ENCODE data around the gene LRRC74A. TPM values are rescaled to one million over a fixed set of nuclear protein-coding genes. Genes with fewer than 3 reads are reported as not detected.
A peak's percentile ranks its signal among the peaks of the same experiment; 100 is the strongest.

Gene LRRC74A
- not detected for total RNA-seq

GRCh38 chr14:76826122-76826521 lies at the start of gene LRRC74A:
LRRC74A (plus strand) TSS chr14:76826408; CDS start chr14:76826698, 290 bp downstream.
- no peak for DNase-seq (ENCODE audit: low spot score in 2 of 2)
- intact Hi-C loops (cut with DNase I; ENCODE audit: low total_unique reads): no loop called here
- WGBS, 2 donors: 71 to 86% methylated on average over 2 of the region's 2 CpGs
- TF ChIP-seq CTCF (IDR thresholded peaks at IDR 0.05): no peak
- TF ChIP-seq POLR2A (IDR thresholded peaks at IDR 0.05): no peak
- H3K4me3 ChIP-seq (ENCODE audit: low read depth, poor library complexity, severe bottlenecking): no peak within 1 kb of the TSS

GRCh38 chr14:76776428-76777251 lies 49.6 kb upstream of the LRRC74A start:
- peak in 1 of 2 donors; percentile 60 for DNase-seq (ENCODE audit: low spot score in 2 of 2)
- no peak overlapping the region for H3K4me3 ChIP-seq (ENCODE audit: low read depth, poor library complexity, severe bottlenecking)
- intact Hi-C loops (cut with DNase I; ENCODE audit: low total_unique reads): no loop called here
- TF ChIP-seq POLR2A (IDR thresholded peaks at IDR 0.05) (no peak), CTCF (IDR thresholded peaks at IDR 0.05) (no peak)
- WGBS, 2 donors: 82 to 84% methylated on average over 9 to 10 of the region's 10 CpGs

- 73 to 85% methylated on average over 8 to 9 of the region's 9 CpGs for WGBS, 2 donors
- DNase-seq (ENCODE audit: low spot score in 2 of 2): peak in 1 of 2 donors; percentile 52
- intact Hi-C loops (cut with DNase I; ENCODE audit: low total_unique reads): no loop called here
- TF ChIP-seq POLR2A (IDR thresholded peaks at IDR 0.05) (no peak), CTCF (IDR thresholded peaks at IDR 0.05) (no peak)
- H3K4me3 ChIP-seq (ENCODE audit: low read depth, poor library complexity, severe bottlenecking): no peak overlapping the region
Observed at GRCh38 chr14:76777721-76778120, 48.5 kb upstream of the LRRC74A start.

- intact Hi-C loops (cut with DNase I; ENCODE audit: low total_unique reads): no loop called here
- no peak overlapping the region for H3K4me3 ChIP-seq (ENCODE audit: low read depth, poor library complexity, severe bottlenecking)
- DNase-seq (ENCODE audit: low spot score in 2 of 2): peak in 1 of 2 donors; percentile 80
- no peak for TF ChIP-seq CTCF (IDR thresholded peaks at IDR 0.05)
- TF ChIP-seq POLR2A (IDR thresholded peaks at IDR 0.05): no peak
- 68 to 74% methylated on average over 16 of the region's 16 CpGs for WGBS, 2 donors
Observed at GRCh38 chr14:76778546-76779215, 47.5 kb upstream of the LRRC74A start.

GRCh38 chr14:76779221-76780057 lies 46.8 kb upstream of the LRRC74A start:
- no peak overlapping the region for H3K4me3 ChIP-seq (ENCODE audit: low read depth, poor library complexity, severe bottlenecking)
- TF ChIP-seq CTCF (IDR thresholded peaks at IDR 0.05): no peak
- no peak for TF ChIP-seq POLR2A (IDR thresholded peaks at IDR 0.05)
- intact Hi-C loops (cut with DNase I; ENCODE audit: low total_unique reads): no loop called here
- DNase-seq (ENCODE audit: low spot score in 2 of 2): peak in 1 of 2 donors; percentile 79
- 93 to 96% methylated on average over 2 to 7 of the region's 7 CpGs for WGBS, 2 donors

Data from lower leg skin (tissue), 4 donors.